ENCODE results near the gene GPR32. TPM values are rescaled to one million over a fixed set of nuclear protein-coding genes. Genes with fewer than 3 reads are reported as not detected.
"Not testable (repeated sequence)": the region's sequence is repeated elsewhere in the genome, so short reads cannot be mapped to it uniquely, and the experiment has no call there.

GPR32 gene
- total and polyA plus RNA-seq, 10 of the 15 experiments (the other 5 are each of a cell fraction or from before 2014, with no cell fraction given): not detected

GRCh38 chr19:50761501-50761900 lies 8.8 kb upstream of the GPR32 start:
- intact Hi-C loops (cut with micrococcal nuclease; ENCODE audit: unreplicated experiment); CTCF ChIA-PET; FAIRE-seq; H3K4me2 ChIP-seq (ENCODE audit: control insufficient read depth, insufficient read depth); POLR2A ChIA-PET; H3K9ac ChIP-seq (ENCODE audit: control insufficient read depth, insufficient read depth, low read length); H3K9me3 ChIP-seq (replicated peaks; ENCODE audit: control insufficient read depth, insufficient read depth, low read length); ATAC-seq; SMC1A ChIA-PET (ENCODE audit: uncharacterized antibody, unreplicated experiment); H3K36me3 ChIP-seq (ENCODE audit: control insufficient read depth in 2 of 2, insufficient read depth in 2 of 2, low read length in 1 of 2); H2AFZ ChIP-seq (ENCODE audit: control insufficient read depth, low read depth, low read length); DNase-seq (ENCODE audit: low read depth, low spot score); H3K27ac ChIP-seq (ENCODE audit: control insufficient read depth, insufficient read depth); H3K4me1 ChIP-seq (ENCODE audit: control insufficient read depth, insufficient read depth, low read length); H3K27me3 ChIP-seq (replicated peaks in 1 of 2; ENCODE audit: control insufficient read depth in 2 of 2, insufficient read depth in 2 of 2, low read length in 1 of 2); in situ Hi-C loops (cut with MboI); H3K4me3 ChIP-seq; H4K20me1 ChIP-seq (ENCODE audit: control insufficient read depth, insufficient read depth); RAD21 ChIA-PET (ENCODE audit: unreplicated experiment); H3K79me2 ChIP-seq (ENCODE audit: control insufficient read depth, insufficient read depth, low read length); BruUV-seq (replicated peaks): not testable (repeated sequence)
- WGBS (ENCODE audit: insufficient coverage, insufficient replicate concordance, low lambda C conversion rate, missing lambda C conversion rate): 12% methylated on average over 3 of the region's 3 CpGs

GRCh38 chr19:50763521-50763920 lies 6.7 kb upstream of the GPR32 start:
- FAIRE-seq; H3K4me3 ChIP-seq; H2AFZ ChIP-seq (ENCODE audit: control insufficient read depth, low read depth, low read length); ATAC-seq; H3K79me2 ChIP-seq (ENCODE audit: control insufficient read depth, insufficient read depth, low read length); H3K36me3 ChIP-seq (ENCODE audit: control insufficient read depth in 2 of 2, insufficient read depth in 2 of 2, low read length in 1 of 2); in situ Hi-C loops (cut with MboI); RAD21 ChIA-PET (ENCODE audit: unreplicated experiment); intact Hi-C loops (cut with micrococcal nuclease; ENCODE audit: unreplicated experiment); H3K27me3 ChIP-seq (replicated peaks in 1 of 2; ENCODE audit: control insufficient read depth in 2 of 2, insufficient read depth in 2 of 2, low read length in 1 of 2); H3K9ac ChIP-seq (ENCODE audit: control insufficient read depth, insufficient read depth, low read length); BruUV-seq (replicated peaks); H4K20me1 ChIP-seq (ENCODE audit: control insufficient read depth, insufficient read depth); H3K27ac ChIP-seq (ENCODE audit: control insufficient read depth, insufficient read depth); DNase-seq (ENCODE audit: low read depth, low spot score); H3K4me2 ChIP-seq (ENCODE audit: control insufficient read depth, insufficient read depth); H3K4me1 ChIP-seq (ENCODE audit: control insufficient read depth, insufficient read depth, low read length); SMC1A ChIA-PET (ENCODE audit: uncharacterized antibody, unreplicated experiment); CTCF ChIA-PET; H3K9me3 ChIP-seq (replicated peaks; ENCODE audit: control insufficient read depth, insufficient read depth, low read length); POLR2A ChIA-PET: not testable (repeated sequence)
- 51% methylated on average over 12 of the region's 13 CpGs for WGBS (ENCODE audit: insufficient coverage, insufficient replicate concordance, low lambda C conversion rate, missing lambda C conversion rate)

- SMC1A ChIA-PET (ENCODE audit: uncharacterized antibody, unreplicated experiment): no interaction called here
- no peak overlapping the region for H3K9ac ChIP-seq (ENCODE audit: control insufficient read depth, insufficient read depth, low read length)
- intact Hi-C loops (cut with micrococcal nuclease; ENCODE audit: unreplicated experiment): no loop called here
- WGBS (ENCODE audit: insufficient coverage, insufficient replicate concordance, low lambda C conversion rate, missing lambda C conversion rate): 53% methylated on average over 7 of the region's 7 CpGs
- no peak for DNase-seq (ENCODE audit: low read depth, low spot score)
- no peak for ATAC-seq
- CTCF ChIA-PET: interaction anchor here (0.6 kb wide), 1 partner anchor 105 kb away, joined by 3 read pairs; no protein-coding TSS in a partner anchor
- no peak overlapping the region for H3K4me3 ChIP-seq
- H3K9me3 ChIP-seq (replicated peaks; ENCODE audit: control insufficient read depth, insufficient read depth, low read length): no peaks in the 10 kb centered on the region; the same call in 2 of the 3 replicates
- no peak overlapping the region for H3K27ac ChIP-seq (ENCODE audit: control insufficient read depth, insufficient read depth)
- no peaks in the 10 kb centered on the region for H3K36me3 ChIP-seq (ENCODE audit: control insufficient read depth in 2 of 2, insufficient read depth in 2 of 2, low read length in 1 of 2)
- H3K27me3 ChIP-seq (replicated peaks in 1 of 2; ENCODE audit: control insufficient read depth in 2 of 2, insufficient read depth in 2 of 2, low read length in 1 of 2): no peaks in the 10 kb centered on the region
- H2AFZ ChIP-seq (ENCODE audit: control insufficient read depth, low read depth, low read length): no peak overlapping the region
- no peaks in the 10 kb centered on the region for H3K79me2 ChIP-seq (ENCODE audit: control insufficient read depth, insufficient read depth, low read length)
- POLR2A ChIA-PET: no interaction called here
- in situ Hi-C loops (cut with MboI): no loop called here
- FAIRE-seq: no peak
- H3K4me2 ChIP-seq (ENCODE audit: control insufficient read depth, insufficient read depth): no peak overlapping the region
- no peaks in the 10 kb centered on the region for H3K4me1 ChIP-seq (ENCODE audit: control insufficient read depth, insufficient read depth, low read length)
- no TSS peak for BruUV-seq (replicated peaks)
- RAD21 ChIA-PET (ENCODE audit: unreplicated experiment): interaction anchor here (0.7 kb wide), 1 partner anchor 304 kb away, joined by 3 read pairs; no protein-coding TSS in a partner anchor
- H4K20me1 ChIP-seq (ENCODE audit: control insufficient read depth, insufficient read depth): no peaks in the 10 kb centered on the region
- TF ChIP-seq PAX5 (IDR thresholded peaks at IDR 0.05; ENCODE audit: borderline replicate concordance, low read depth, low read length): no peak
- TF ChIP-seq NFYA (IDR thresholded peaks at IDR 0.05; ENCODE audit: borderline replicate concordance, low read depth, low read length): no peak
- no peak for TF ChIP-seq YBX1 (IDR thresholded peaks at IDR 0.05)
- no peak for TF ChIP-seq EZH2 (IDR thresholded peaks at IDR 0.05; ENCODE audit: borderline replicate concordance, control insufficient read depth, low read depth, low read length)
- no peak for TF ChIP-seq RUNX3 (IDR thresholded peaks at IDR 0.05; ENCODE audit: low read length)
- no peak for TF ChIP-seq ZZZ3 (IDR thresholded peaks at IDR 0.05; ENCODE audit: control insufficient read depth, insufficient read length, low read depth)
- no peak for TF ChIP-seq KDM1A (IDR thresholded peaks at IDR 0.05; ENCODE audit: borderline replicate concordance)
- TF ChIP-seq BHLHE40 (IDR thresholded peaks at IDR 0.05; ENCODE audit: borderline replicate concordance in 1 of 2, low read depth in 2 of 2, low read length in 1 of 2): no peak
- no peak for TF ChIP-seq RB1 (IDR thresholded peaks at IDR 0.05; ENCODE audit: borderline replicate concordance)
- no peak for TF ChIP-seq SMC3 (IDR thresholded peaks at IDR 0.05; ENCODE audit: borderline replicate concordance, low read length)
Measured at GRCh38 chr19:50764409-50764808, 5.9 kb upstream of the GPR32 start.

Measured in GM12878 (cell line).